Neural cell (in vitro differentiated cells): ENCODE measurements around the gene COPS6.

Experiments
- EP300 ChIP-seq: fragments of 450-650 bp; conservative IDR thresholded peaks from 2 replicates; pipeline ENCODE4 v1.6.1; 2014; ENCODE audit warnings: antibody characterized with exemption, mild to moderate bottlenecking, moderate library complexity; ENCODE audit not compliant: poor library complexity, severe bottlenecking
- EZH2 ChIP-seq: fragments of 200-600, 300-800 bp; shearing (Covaris generic), sonication (generic); IDR thresholded peaks from 2 replicates; pipeline ENCODE4 v1.6.1; 2014; ENCODE audit warnings: antibody characterized with exemption, low read length, borderline replicate concordance, mild to moderate bottlenecking; ENCODE audit not compliant: insufficient read depth, poor library complexity, severe bottlenecking
- POLR2AphosphoS5 ChIP-seq: IDR thresholded peaks from 2 replicates; pipeline ENCODE4 v1.6.1; 2012
- RAD21 ChIP-seq: fragments of 450-650 bp; conservative IDR thresholded peaks from 2 replicates; pipeline ENCODE4 v1.6.1; 2014; ENCODE audit warnings: antibody characterized with exemption, mild to moderate bottlenecking, moderate library complexity
- SMC3 ChIP-seq: fragments of 450-650 bp; conservative IDR thresholded peaks from 2 replicates; pipeline ENCODE4 v1.6.1; 2014; ENCODE audit warnings: antibody characterized with exemption, mild to moderate bottlenecking, moderate library complexity; ENCODE audit not compliant: poor library complexity
- TF ChIP-seq, protein P1 (sequence below): fragments of 450-650 bp; IDR thresholded peaks from 2 replicates; pipeline ENCODE4 v1.5.1; 2014; ENCODE audit warnings: antibody characterized with exemption, mild to moderate bottlenecking, moderate library complexity; ENCODE audit not compliant: poor library complexity, severe bottlenecking
- TF ChIP-seq, protein P2 (sequence below): IDR thresholded peaks from 2 replicates; pipeline ENCODE4 v1.6.1; 2012; ENCODE audit warnings: borderline replicate concordance

DNA sequence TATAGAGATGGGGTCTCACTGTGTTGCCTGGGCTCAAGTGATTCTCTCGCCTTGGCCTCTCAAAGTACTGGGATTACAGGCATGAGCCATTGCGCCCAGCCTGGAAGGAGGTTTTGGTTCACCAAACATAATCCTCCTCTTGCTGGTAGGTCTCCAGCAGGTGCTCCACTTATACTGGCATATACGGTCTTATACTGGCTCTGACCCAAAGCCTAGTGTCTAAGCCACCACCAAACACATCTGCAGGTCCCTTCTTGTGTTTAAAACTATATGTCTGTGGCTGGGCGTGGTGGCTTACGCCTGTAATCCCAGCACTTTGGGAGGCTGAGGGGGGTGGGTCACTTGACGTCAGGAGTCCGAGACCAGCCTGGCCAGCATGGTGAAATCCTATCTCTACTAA, 43.4 kb downstream of the COPS6 start:
- TF ChIP-seq, protein P1, sequence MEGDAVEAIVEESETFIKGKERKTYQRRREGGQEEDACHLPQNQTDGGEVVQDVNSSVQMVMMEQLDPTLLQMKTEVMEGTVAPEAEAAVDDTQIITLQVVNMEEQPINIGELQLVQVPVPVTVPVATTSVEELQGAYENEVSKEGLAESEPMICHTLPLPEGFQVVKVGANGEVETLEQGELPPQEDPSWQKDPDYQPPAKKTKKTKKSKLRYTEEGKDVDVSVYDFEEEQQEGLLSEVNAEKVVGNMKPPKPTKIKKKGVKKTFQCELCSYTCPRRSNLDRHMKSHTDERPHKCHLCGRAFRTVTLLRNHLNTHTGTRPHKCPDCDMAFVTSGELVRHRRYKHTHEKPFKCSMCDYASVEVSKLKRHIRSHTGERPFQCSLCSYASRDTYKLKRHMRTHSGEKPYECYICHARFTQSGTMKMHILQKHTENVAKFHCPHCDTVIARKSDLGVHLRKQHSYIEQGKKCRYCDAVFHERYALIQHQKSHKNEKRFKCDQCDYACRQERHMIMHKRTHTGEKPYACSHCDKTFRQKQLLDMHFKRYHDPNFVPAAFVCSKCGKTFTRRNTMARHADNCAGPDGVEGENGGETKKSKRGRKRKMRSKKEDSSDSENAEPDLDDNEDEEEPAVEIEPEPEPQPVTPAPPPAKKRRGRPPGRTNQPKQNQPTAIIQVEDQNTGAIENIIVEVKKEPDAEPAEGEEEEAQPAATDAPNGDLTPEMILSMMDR: no peak
- TF ChIP-seq EZH2 (no peak), POLR2AphosphoS5 (no peak), EP300 (no peak), RAD21 (no peak), SMC3 (no peak)
- TF ChIP-seq, protein P2, sequence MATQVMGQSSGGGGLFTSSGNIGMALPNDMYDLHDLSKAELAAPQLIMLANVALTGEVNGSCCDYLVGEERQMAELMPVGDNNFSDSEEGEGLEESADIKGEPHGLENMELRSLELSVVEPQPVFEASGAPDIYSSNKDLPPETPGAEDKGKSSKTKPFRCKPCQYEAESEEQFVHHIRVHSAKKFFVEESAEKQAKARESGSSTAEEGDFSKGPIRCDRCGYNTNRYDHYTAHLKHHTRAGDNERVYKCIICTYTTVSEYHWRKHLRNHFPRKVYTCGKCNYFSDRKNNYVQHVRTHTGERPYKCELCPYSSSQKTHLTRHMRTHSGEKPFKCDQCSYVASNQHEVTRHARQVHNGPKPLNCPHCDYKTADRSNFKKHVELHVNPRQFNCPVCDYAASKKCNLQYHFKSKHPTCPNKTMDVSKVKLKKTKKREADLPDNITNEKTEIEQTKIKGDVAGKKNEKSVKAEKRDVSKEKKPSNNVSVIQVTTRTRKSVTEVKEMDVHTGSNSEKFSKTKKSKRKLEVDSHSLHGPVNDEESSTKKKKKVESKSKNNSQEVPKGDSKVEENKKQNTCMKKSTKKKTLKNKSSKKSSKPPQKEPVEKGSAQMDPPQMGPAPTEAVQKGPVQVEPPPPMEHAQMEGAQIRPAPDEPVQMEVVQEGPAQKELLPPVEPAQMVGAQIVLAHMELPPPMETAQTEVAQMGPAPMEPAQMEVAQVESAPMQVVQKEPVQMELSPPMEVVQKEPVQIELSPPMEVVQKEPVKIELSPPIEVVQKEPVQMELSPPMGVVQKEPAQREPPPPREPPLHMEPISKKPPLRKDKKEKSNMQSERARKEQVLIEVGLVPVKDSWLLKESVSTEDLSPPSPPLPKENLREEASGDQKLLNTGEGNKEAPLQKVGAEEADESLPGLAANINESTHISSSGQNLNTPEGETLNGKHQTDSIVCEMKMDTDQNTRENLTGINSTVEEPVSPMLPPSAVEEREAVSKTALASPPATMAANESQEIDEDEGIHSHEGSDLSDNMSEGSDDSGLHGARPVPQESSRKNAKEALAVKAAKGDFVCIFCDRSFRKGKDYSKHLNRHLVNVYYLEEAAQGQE: no peak
